Measurements from ENCODE around the gene TPSD1. TPM values are rescaled to one million over a fixed set of nuclear protein-coding genes. Genes with fewer than 3 reads are reported as not detected.
A peak's percentile ranks its signal among the peaks of the same experiment; 100 is the strongest.
"Not testable (repeated sequence)": the region's sequence is repeated elsewhere in the genome, so short reads cannot be mapped to it uniquely, and the experiment has no call there.

Gene TPSD1
- total and polyA plus RNA-seq, 2 donors, result 0.14 to 1.1 TPM

DNA sequence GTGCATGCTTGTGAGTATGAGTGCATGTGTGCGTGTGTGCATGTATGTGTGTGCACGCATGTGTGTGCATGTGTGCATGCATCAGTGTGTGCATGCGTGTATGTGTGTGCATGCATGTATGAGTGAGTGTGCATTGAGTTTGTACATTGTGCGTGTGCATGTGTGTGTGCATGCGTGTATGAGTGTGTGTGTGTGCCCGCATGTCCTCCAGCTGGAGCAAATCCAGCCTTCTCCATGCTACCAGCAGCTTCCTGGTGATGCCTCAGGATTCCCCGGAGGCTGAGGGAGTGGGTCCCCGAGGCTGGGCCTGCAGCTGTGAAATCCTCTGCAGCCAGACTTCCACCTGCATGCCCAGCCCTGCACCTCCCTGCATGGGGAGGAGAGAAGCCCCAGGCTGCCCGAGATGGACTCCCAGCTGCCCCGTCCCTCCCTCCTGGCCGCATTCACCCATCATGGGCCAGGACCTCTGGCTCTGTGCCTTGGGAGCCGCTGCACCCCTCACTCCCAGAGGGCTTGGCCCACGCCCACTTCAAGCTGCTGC, 9.3 kb downstream of the TPSD1 start:
- peaks cover 0 to 17% of the 10 kb centered on the region in 2 donors for H3K9me3 ChIP-seq (ENCODE audit: control insufficient read depth in 2 of 2, insufficient read depth in 1 of 2, low read length in 1 of 2)
- no peaks in the 10 kb centered on the region for H3K4me1 ChIP-seq (ENCODE audit: control insufficient read depth in 2 of 2, insufficient read depth in 2 of 2, low read length in 2 of 2)
- 91% methylated on average over 13 of the region's 13 CpGs for WGBS
- H3K4me3 ChIP-seq (ENCODE audit: low read length in 2 of 2), result no peak overlapping the region
- H3K27ac ChIP-seq (ENCODE audit: low read depth in 1 of 2, low read length in 1 of 2), result no peak overlapping the region
- H3K27me3 ChIP-seq (ENCODE audit: control insufficient read depth in 2 of 2, insufficient read depth in 1 of 2, low read length in 1 of 2), result peaks cover 25 to 35% of the 10 kb centered on the region in 2 donors
- H3K36me3 ChIP-seq (ENCODE audit: control insufficient read depth in 2 of 2, insufficient read depth in 2 of 2, low read length in 1 of 2), result no peaks in the 10 kb centered on the region
- DNase-seq (ENCODE audit: low read depth in 6 of 9, low spot score in 9 of 9), result no peak

DNA sequence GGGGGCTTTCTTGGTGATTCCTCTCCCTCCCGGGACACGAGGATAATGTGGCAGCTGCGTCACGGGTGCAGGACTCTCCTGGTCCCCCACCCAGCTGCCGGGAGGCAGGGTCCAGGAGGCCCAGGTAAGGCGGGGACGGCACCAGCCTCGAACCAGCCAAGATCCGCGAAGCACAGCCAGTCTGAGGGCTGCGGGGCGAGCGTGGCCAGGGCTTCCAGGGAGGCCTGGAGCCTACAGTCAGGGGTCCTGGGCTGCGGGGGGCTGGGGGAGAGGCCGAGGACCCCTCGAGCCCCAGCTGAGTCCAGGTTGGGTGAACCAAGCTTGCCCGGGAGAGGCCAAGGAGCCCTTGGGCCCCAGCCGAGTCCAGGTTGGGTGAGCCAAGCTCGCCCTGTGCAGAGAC, 10.0 kb downstream of the TPSD1 start:
- DNase-seq (ENCODE audit: low read depth in 6 of 9, low spot score in 9 of 9), result no peak
- no peak overlapping the region for H3K4me3 ChIP-seq (ENCODE audit: low read length in 2 of 2)
- H3K27ac ChIP-seq (ENCODE audit: low read depth in 1 of 2, low read length in 1 of 2), result no peak overlapping the region
- H3K36me3 ChIP-seq (ENCODE audit: control insufficient read depth in 2 of 2, insufficient read depth in 2 of 2, low read length in 1 of 2), result no peaks in the 10 kb centered on the region
- H3K4me1 ChIP-seq (ENCODE audit: control insufficient read depth in 2 of 2, insufficient read depth in 2 of 2, low read length in 2 of 2), result no peaks in the 10 kb centered on the region
- 95% methylated on average over 19 of the region's 19 CpGs for WGBS
- peaks cover 0 to 17% of the 10 kb centered on the region in 2 donors for H3K9me3 ChIP-seq (ENCODE audit: control insufficient read depth in 2 of 2, insufficient read depth in 1 of 2, low read length in 1 of 2)
- peaks cover 19 to 28% of the 10 kb centered on the region in 2 donors for H3K27me3 ChIP-seq (ENCODE audit: control insufficient read depth in 2 of 2, insufficient read depth in 1 of 2, low read length in 1 of 2)

DNA sequence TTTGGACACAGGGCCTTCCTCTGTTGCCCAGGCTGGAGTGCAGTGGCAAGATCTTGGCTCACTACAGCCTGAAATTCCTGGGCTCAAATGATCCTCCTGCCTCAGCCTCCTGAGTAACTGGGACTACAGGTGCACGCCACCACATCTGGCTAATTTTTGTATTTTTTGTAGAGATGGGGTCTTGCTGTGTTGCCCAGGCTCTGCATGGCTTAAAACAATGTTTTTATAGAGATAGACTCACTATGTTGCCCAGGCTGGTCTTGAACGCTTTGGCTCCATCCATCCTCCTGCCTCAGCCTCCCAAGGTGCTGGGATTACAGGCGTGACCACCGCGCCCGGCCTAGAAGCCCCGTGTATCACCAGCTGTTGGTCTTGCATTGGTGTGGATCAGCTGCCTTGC, 13.5 kb downstream of the TPSD1 start:
- H3K36me3 ChIP-seq (ENCODE audit: control insufficient read depth in 2 of 2, insufficient read depth in 2 of 2, low read length in 1 of 2); H3K27me3 ChIP-seq (ENCODE audit: control insufficient read depth in 2 of 2, insufficient read depth in 1 of 2, low read length in 1 of 2); H3K4me3 ChIP-seq (ENCODE audit: low read length in 2 of 2); H3K27ac ChIP-seq (ENCODE audit: low read depth in 1 of 2, low read length in 1 of 2); DNase-seq (ENCODE audit: low read depth in 6 of 9, low spot score in 9 of 9); H3K4me1 ChIP-seq (ENCODE audit: control insufficient read depth in 2 of 2, insufficient read depth in 2 of 2, low read length in 2 of 2): not testable (repeated sequence)
- WGBS, result 98% methylated on average over 7 of the region's 7 CpGs
- H3K9me3 ChIP-seq (ENCODE audit: control insufficient read depth in 2 of 2, insufficient read depth in 1 of 2, low read length in 1 of 2), result peaks cover 0 to 11% of the 10 kb centered on the region in 2 donors

DNA sequence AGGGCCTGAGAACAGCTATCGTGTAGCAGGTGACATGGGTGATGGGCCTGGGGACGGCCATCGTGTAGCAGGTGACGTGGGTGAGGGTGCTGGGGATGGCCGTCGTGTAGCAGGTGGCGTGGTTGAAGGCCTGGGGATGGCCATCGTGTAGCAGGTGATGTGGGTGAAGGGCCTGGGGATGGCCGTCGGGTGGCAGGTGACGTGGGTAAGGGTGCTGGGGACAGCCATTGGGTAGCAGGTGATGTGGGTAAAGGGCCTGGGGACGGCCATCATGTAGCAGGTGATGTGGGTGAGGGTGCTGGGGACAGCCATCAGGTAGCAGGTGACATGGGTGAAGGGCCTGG, 15.5 kb downstream of the TPSD1 start:
- 91% methylated on average over 12 of the region's 12 CpGs for WGBS
- H3K27me3 ChIP-seq (ENCODE audit: control insufficient read depth in 2 of 2, insufficient read depth in 1 of 2, low read length in 1 of 2), result peaks cover 0 to 4% of the 10 kb centered on the region in 2 donors
- no peak for DNase-seq (ENCODE audit: low read depth in 6 of 9, low spot score in 9 of 9)
- H3K4me1 ChIP-seq (ENCODE audit: control insufficient read depth in 2 of 2, insufficient read depth in 2 of 2, low read length in 2 of 2), result peaks cover 0 to 9% of the 10 kb centered on the region in 2 donors
- no peak overlapping the region for H3K4me3 ChIP-seq (ENCODE audit: low read length in 2 of 2)
- no peaks in the 10 kb centered on the region for H3K9me3 ChIP-seq (ENCODE audit: control insufficient read depth in 2 of 2, insufficient read depth in 1 of 2, low read length in 1 of 2)
- H3K27ac ChIP-seq (ENCODE audit: low read depth in 1 of 2, low read length in 1 of 2), result no peak overlapping the region
- H3K36me3 ChIP-seq (ENCODE audit: control insufficient read depth in 2 of 2, insufficient read depth in 2 of 2, low read length in 1 of 2), result no peaks in the 10 kb centered on the region

DNA sequence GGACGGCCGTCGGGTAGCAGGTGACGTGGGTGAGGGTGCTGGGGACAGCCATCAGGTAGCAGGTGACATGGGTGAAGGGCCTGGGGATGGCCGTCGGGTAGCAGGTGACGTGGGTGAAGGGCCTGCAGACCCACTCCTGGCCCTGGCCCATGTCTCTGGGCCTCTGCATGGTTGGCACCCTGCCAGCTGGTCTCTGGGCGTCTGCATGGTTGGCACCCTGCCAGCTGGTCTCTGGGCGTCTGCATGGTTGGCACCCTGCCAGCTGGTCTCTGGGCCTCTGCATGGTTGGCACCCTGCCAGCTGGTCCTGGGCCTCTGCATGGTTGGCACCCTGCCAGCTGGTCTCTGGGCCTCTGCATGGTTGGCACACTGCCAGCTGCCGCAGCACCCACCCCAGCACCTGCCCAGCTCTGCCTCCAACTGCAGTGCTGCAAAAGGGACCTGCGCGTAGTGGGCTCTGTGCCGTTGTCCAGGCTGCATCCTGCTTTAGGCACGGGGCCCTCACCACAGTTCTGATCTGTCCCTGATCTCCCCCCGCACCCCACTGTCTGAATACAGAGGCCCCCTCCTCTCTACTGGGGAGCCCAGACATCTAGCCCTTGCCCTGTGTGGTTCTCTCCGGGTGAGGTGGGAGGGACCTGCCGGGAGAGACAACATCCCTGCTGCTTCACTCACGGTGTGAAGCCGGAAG, 16.0 kb downstream of the TPSD1 start:
- not testable (repeated sequence) for H3K9me3 ChIP-seq (ENCODE audit: control insufficient read depth in 2 of 2, insufficient read depth in 1 of 2, low read length in 1 of 2); H3K36me3 ChIP-seq (ENCODE audit: control insufficient read depth in 2 of 2, insufficient read depth in 2 of 2, low read length in 1 of 2); H3K4me3 ChIP-seq (ENCODE audit: low read length in 2 of 2); H3K27ac ChIP-seq (ENCODE audit: low read depth in 1 of 2, low read length in 1 of 2); H3K27me3 ChIP-seq (ENCODE audit: control insufficient read depth in 2 of 2, insufficient read depth in 1 of 2, low read length in 1 of 2); H3K4me1 ChIP-seq (ENCODE audit: control insufficient read depth in 2 of 2, insufficient read depth in 2 of 2, low read length in 2 of 2)
- peak in 1 of 9 donors; percentile 21 for DNase-seq (ENCODE audit: low read depth in 6 of 9, low spot score in 9 of 9)
- WGBS, result 30% methylated on average over 19 of the region's 19 CpGs

DNA sequence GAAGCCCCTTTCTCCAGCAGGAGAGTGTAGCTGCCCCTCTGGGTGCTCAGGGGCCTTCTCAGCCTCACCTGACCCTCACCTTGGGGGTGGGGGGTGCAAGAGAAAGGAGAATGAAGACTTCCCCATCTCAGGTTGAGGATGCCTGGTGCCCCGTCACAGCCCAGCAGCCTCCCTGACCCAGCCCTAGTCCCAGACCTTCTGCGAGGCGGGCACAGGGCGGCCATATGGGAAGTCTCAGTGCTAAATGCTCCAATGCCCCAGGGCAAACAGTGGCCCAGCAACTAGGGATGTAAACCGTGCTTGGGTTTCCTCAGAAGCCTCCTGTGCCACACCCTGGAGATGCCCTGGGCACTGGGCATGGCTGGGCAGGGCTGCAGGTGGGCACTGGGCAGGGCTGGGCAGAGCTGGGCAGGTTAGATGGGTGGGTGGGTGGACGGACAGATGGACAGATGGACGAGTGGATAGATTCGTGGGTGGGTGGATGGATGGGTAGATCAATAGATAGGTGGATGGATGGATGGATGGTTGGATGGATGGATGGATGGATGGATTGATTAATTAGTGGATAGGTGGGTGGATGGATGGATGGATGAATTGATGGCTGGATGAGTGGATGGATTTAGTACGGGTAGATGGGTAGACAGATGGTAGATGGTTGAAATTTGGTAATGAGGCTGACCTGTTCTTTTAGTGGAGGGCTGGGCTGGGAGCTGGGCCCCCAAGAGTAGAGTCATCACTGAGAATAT, 16.8 kb downstream of the TPSD1 start:
- 86% methylated on average over 9 of the region's 9 CpGs for WGBS
- Histone ChIP-seq H3K27ac (ENCODE audit: low read depth in 1 of 2, low read length in 1 of 2) (no peak overlapping the region), H3K4me3 (ENCODE audit: low read length in 2 of 2) (no peak overlapping the region), H3K36me3 (ENCODE audit: control insufficient read depth in 2 of 2, insufficient read depth in 2 of 2, low read length in 1 of 2) (no peaks in the 10 kb centered on the region), H3K4me1 (ENCODE audit: control insufficient read depth in 2 of 2, insufficient read depth in 2 of 2, low read length in 2 of 2) (peaks cover 0 to 9% of the 10 kb centered on the region in 2 donors), H3K9me3 (ENCODE audit: control insufficient read depth in 2 of 2, insufficient read depth in 1 of 2, low read length in 1 of 2) (no peaks in the 10 kb centered on the region), H3K27me3 (ENCODE audit: control insufficient read depth in 2 of 2, insufficient read depth in 1 of 2, low read length in 1 of 2) (peaks cover 0 to 12% of the 10 kb centered on the region in 2 donors)
- no peak for DNase-seq (ENCODE audit: low read depth in 6 of 9, low spot score in 9 of 9)

DNA sequence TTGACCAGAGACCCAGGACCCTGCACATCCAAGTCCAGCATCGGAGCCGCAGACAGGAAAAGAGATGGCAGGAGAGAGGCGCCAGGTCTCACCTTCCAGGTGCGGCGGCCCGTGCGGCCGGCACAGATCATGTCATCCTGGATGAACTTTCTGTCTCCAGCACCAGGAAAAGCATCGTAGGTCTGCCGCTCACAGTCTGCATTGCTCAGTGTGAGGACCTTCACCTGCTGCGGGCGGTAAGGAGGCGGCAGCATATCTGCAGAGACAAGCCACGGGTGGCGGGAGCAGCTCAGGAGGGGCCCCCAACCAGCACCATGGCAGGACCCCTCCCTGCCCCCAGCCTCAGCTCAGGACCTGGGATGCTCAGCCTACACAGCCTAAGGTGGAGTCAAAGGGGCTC, 17.9 kb downstream of the TPSD1 start:
- H3K4me3 ChIP-seq (ENCODE audit: low read length in 2 of 2), result no peak overlapping the region
- H3K9me3 ChIP-seq (ENCODE audit: control insufficient read depth in 2 of 2, insufficient read depth in 1 of 2, low read length in 1 of 2), result no peaks in the 10 kb centered on the region
- peaks cover 0 to 9% of the 10 kb centered on the region in 2 donors for H3K4me1 ChIP-seq (ENCODE audit: control insufficient read depth in 2 of 2, insufficient read depth in 2 of 2, low read length in 2 of 2)
- no peak overlapping the region for H3K27ac ChIP-seq (ENCODE audit: low read depth in 1 of 2, low read length in 1 of 2)
- no peaks in the 10 kb centered on the region for H3K36me3 ChIP-seq (ENCODE audit: control insufficient read depth in 2 of 2, insufficient read depth in 2 of 2, low read length in 1 of 2)
- H3K27me3 ChIP-seq (ENCODE audit: control insufficient read depth in 2 of 2, insufficient read depth in 1 of 2, low read length in 1 of 2), result peaks cover 4 to 24% of the 10 kb centered on the region in 2 donors
- 94% methylated on average over 15 of the region's 15 CpGs for WGBS
- DNase-seq (ENCODE audit: low read depth in 6 of 9, low spot score in 9 of 9), result no peak

DNA sequence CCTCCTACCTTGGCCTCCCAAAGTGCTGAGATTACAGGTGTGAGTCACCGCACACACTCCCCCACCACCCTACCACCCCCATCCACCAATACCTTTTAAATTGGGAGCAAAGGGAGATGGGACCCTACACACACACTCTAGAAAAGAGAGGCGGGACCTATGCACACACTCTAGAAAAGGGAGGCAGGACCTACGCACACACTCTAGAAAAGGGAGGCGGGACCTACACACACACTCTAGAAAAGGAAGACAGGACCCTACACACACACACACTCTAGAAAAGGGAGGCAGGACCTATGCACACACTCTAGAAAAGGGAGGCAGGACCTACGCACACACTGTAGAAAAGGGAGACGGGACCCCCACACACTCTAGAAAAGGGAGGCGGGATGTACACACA, 18.9 kb downstream of the TPSD1 start:
- DNase-seq (ENCODE audit: low read depth in 6 of 9, low spot score in 9 of 9), result no peak
- Histone ChIP-seq H3K27ac (ENCODE audit: low read depth in 1 of 2, low read length in 1 of 2) (no peak overlapping the region), H3K27me3 (ENCODE audit: control insufficient read depth in 2 of 2, insufficient read depth in 1 of 2, low read length in 1 of 2) (peaks cover 4 to 33% of the 10 kb centered on the region in 2 donors), H3K4me3 (ENCODE audit: low read length in 2 of 2) (no peak overlapping the region), H3K9me3 (ENCODE audit: control insufficient read depth in 2 of 2, insufficient read depth in 1 of 2, low read length in 1 of 2) (no peaks in the 10 kb centered on the region), H3K36me3 (ENCODE audit: control insufficient read depth in 2 of 2, insufficient read depth in 2 of 2, low read length in 1 of 2) (no peaks in the 10 kb centered on the region), H3K4me1 (ENCODE audit: control insufficient read depth in 2 of 2, insufficient read depth in 2 of 2, low read length in 2 of 2) (peaks cover 0 to 9% of the 10 kb centered on the region in 2 donors)
- 96% methylated on average over 7 of the region's 7 CpGs for WGBS

DNA sequence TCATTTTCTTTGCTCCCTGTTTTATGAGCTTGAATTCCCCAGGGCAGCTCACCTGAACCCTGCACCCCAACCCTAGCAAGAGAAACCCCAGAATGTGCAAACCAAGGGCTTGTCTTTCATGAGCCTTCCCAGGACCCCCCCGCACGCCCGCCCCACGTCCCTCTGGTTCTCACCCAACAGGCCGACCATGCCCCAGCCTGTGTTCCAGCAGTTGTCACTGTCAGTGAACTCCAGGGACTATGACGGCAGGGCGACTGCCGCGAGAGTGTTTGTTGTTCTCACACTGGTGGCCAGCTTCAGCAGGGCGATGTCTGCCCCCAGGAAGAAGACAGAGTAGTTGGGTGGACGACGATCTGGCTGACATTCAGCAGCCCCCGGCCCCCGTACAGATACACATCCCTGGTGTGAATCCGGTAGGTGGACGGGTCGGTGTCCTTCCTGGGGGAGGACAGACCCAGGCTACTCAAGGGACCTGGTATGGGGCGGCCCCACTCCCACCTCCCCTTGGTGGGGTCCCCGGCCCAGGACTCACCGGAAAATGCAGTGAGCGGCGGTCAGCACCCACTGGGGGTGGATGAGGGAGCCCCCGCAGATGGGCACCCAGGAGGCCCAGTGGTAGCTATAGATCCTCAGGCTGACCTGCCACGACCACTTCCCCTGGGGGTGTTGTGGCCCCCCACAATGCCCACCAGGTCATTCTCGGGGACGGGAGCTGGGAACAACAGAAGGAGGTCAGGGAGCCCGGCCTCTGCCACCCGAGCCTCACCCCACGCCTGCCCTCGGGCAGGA, 20.1 kb downstream of the TPSD1 start:
- no peak for DNase-seq (ENCODE audit: low read depth in 6 of 9, low spot score in 9 of 9)
- WGBS, result 84% methylated on average over 30 of the region's 30 CpGs
- H3K4me1 ChIP-seq (ENCODE audit: control insufficient read depth in 2 of 2, insufficient read depth in 2 of 2, low read length in 2 of 2), result peaks cover 0 to 9% of the 10 kb centered on the region in 2 donors
- no peaks in the 10 kb centered on the region for H3K36me3 ChIP-seq (ENCODE audit: control insufficient read depth in 2 of 2, insufficient read depth in 2 of 2, low read length in 1 of 2)
- H3K9me3 ChIP-seq (ENCODE audit: control insufficient read depth in 2 of 2, insufficient read depth in 1 of 2, low read length in 1 of 2), result no peaks in the 10 kb centered on the region
- H3K27me3 ChIP-seq (ENCODE audit: control insufficient read depth in 2 of 2, insufficient read depth in 1 of 2, low read length in 1 of 2), result peaks cover 4 to 34% of the 10 kb centered on the region in 2 donors
- H3K4me3 ChIP-seq (ENCODE audit: low read length in 2 of 2), result no peak overlapping the region
- no peak overlapping the region for H3K27ac ChIP-seq (ENCODE audit: low read depth in 1 of 2, low read length in 1 of 2)

Measured in thymus (tissue), 11 donors.